Heart left ventricle (tissue), 13 donors: Measurements from ENCODE around the gene NKPD1.

ENCODE experiments used
- POLR2A ChIP-seq, 2 donors: fragments of 450-650 bp; IDR thresholded peaks; one replicate each; pipeline ENCODE4 v1.6.1; 2017; ENCODE audit warnings: antibody characterized with exemption in 2 of 2, mild to moderate bottlenecking in 2 of 2, moderate library complexity in 2 of 2
- TF ChIP-seq, protein P1 (sequence below), 12 donors: fragments of 200-600 bp; sonication (generic) in 4 of 12; IDR thresholded peaks; one replicate each; pipeline versions ENCODE4 v1.5.0 to v1.8.0; 2018 to 2022; ENCODE audit warnings: antibody characterized with exemption in 12 of 12, mild to moderate bottlenecking in 5 of 12
- donor health status: ischemic (EF 13 %, LVEDD 7.1; RV severe dilation, severe dysfunction).
- donor health status: DM: no; HTN: yes; CAD: no.
- donor health status: DM: no; HTN: no; CAD: no.
- donor health status: ischemic (EF 25% LVEDD 6.9; RV normal size, moderate dysfunction).
- donor health status: ischemic (EF 25% LVEDD 5.7; RV mildly dilated, moderate dysfunction).
- donor health status: ischemic (EF 35%, LVEDD 5.7; RV mildly dilated, moderate dysfunction).
- donor health status: nonischemic (EF 11% LVEDD 7.7; RV severe dilation, severe dysfunction).
- donor health status: DM: yes; HTN: yes; CAD: no.
- donor health status: PGD.
- donor health status: ischemic (EF 29% LVEDD 5.4; RV normal size, mild dysfunction).
- donor health status: nonischemic (EF 23%, LVEDD 6.1; RV moderate dilation, normal function).

- TF ChIP-seq, protein P1, sequence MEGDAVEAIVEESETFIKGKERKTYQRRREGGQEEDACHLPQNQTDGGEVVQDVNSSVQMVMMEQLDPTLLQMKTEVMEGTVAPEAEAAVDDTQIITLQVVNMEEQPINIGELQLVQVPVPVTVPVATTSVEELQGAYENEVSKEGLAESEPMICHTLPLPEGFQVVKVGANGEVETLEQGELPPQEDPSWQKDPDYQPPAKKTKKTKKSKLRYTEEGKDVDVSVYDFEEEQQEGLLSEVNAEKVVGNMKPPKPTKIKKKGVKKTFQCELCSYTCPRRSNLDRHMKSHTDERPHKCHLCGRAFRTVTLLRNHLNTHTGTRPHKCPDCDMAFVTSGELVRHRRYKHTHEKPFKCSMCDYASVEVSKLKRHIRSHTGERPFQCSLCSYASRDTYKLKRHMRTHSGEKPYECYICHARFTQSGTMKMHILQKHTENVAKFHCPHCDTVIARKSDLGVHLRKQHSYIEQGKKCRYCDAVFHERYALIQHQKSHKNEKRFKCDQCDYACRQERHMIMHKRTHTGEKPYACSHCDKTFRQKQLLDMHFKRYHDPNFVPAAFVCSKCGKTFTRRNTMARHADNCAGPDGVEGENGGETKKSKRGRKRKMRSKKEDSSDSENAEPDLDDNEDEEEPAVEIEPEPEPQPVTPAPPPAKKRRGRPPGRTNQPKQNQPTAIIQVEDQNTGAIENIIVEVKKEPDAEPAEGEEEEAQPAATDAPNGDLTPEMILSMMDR (IDR thresholded peaks at IDR 0.05) = no peak
- no peak for TF ChIP-seq POLR2A (IDR thresholded peaks at IDR 0.05)
These were observed 11.7 kb downstream of the NKPD1 start for GRCh38 chr19:45149129-45149528.
